SK-N-SH (cell line): ENCODE data around the gene PERM1. TPM values are rescaled to one million over a fixed set of nuclear protein-coding genes. Genes with fewer than 3 reads are reported as not detected.
"Not testable (repeated sequence)": the region's sequence is repeated elsewhere in the genome, so short reads cannot be mapped to it uniquely, and the experiment has no call there.

Experiments
- CTCF ChIA-PET: fragments of 300-600, 350-600 bp; formaldehyde crosslinking; extraction: SDS; loops from one replicate; lab custom pipeline; 2021; lab: Yijun Ruan, JAX
- POLR2A ChIA-PET: fragments of 350-600 bp; sonication (Branson Sonifier 250); formaldehyde crosslinking; extraction: SDS; loops from one replicate; lab custom pipeline; 2020; ENCODE audit warnings: antibody characterized with exemption, inconsistent platforms; lab: Yijun Ruan, JAX
- DNase-seq: peaks from one replicate; pipeline ENCODE4 v3.0.0; 2012
- H2AFZ ChIP-seq: fragments of 200-600 bp; sonication (generic); 2 replicates; pipeline ENCODE4 v1.8.1; 2016; ENCODE audit warnings: antibody characterized with exemption, mild to moderate bottlenecking, low read depth
- H3F3A ChIP-seq: fragments of 200-600 bp; sonication (generic); replicated peaks from 2 replicates; pipeline ENCODE3; 2016; ENCODE audit warnings: antibody characterized with exemption, mild to moderate bottlenecking; ENCODE audit not compliant: insufficient read depth
- H3K27ac ChIP-seq, 2 experiments: fragments of 200-500 bp in 1 of 2; fragments of 200-600 bp in 1 of 2; sonication (Bioruptor generic) in 1 of 2; sonication (generic), shearing (Covaris generic) in 1 of 2; 2 replicates each; pipeline versions ENCODE4 v1.5.1 to v1.6.1; 2014 to 2016; ENCODE audit warnings: low read depth in 2 of 2, inconsistent platforms in 1 of 2, low read length in 1 of 2, mild to moderate bottlenecking in 1 of 2, mixed read lengths in 1 of 2
- H3K27me3 ChIP-seq: fragments of 200-600 bp; sonication (generic), shearing (Covaris generic); 2 replicates; pipeline ENCODE4 v1.6.1; 2016; ENCODE audit warnings: mixed run types; ENCODE audit not compliant: insufficient read depth
- H3K36me3 ChIP-seq, 2 experiments: fragments of 200-500 bp in 1 of 2; fragments of 200-600 bp in 1 of 2; sonication (Bioruptor generic) in 1 of 2; sonication (generic) in 1 of 2; replicated peaks in 1 of 2; 2 replicates each; pipeline versions ENCODE3 to v1.5.1; 2014 to 2016; ENCODE audit warnings: low read length in 1 of 2, mild to moderate bottlenecking in 1 of 2; ENCODE audit not compliant: insufficient read depth in 2 of 2, control insufficient read depth in 1 of 2
- H3K4me1 ChIP-seq, 2 experiments: fragments of 200-500 bp in 1 of 2; fragments of 200-600 bp in 1 of 2; sonication (Bioruptor generic) in 1 of 2; sonication (generic), shearing (Covaris generic) in 1 of 2; 2 replicates each; pipeline versions ENCODE4 v1.5.1 to v1.6.1; 2014 to 2016; ENCODE audit warnings: low read depth in 1 of 2, low read length in 1 of 2, mixed run types in 1 of 2; ENCODE audit not compliant: insufficient read depth in 2 of 2, control insufficient read depth in 1 of 2
- H3K4me2 ChIP-seq: fragments of 200-600 bp; sonication (generic), shearing (Covaris generic); 2 replicates; pipeline ENCODE4 v1.6.1; 2017; ENCODE audit warnings: mixed run types
- H3K4me3 ChIP-seq, 2 experiments: fragments of 200-500 bp in 1 of 2; fragments of 200-600 bp in 1 of 2; sonication (Bioruptor generic) in 1 of 2; sonication (generic), shearing (Covaris generic) in 1 of 2; 2 replicates each; pipeline versions ENCODE4 v1.5.1 to v1.8.1; 2014 to 2016; ENCODE audit warnings: low read depth in 2 of 2, inconsistent platforms in 1 of 2, low read length in 1 of 2, mild to moderate bottlenecking in 1 of 2, mixed read lengths in 1 of 2, moderate library complexity in 1 of 2
- H3K79me2 ChIP-seq: fragments of 200-600 bp; sonication (generic); 2 replicates; pipeline ENCODE4 v1.8.1; 2017; ENCODE audit warnings: mild to moderate bottlenecking; ENCODE audit not compliant: insufficient read depth
- H3K9ac ChIP-seq: fragments of 200-600 bp; sonication (generic); 2 replicates; pipeline ENCODE4 v1.6.1; 2017; ENCODE audit warnings: mixed run types
- H3K9me2 ChIP-seq: fragments of 200-600 bp; sonication (generic); 2 replicates; pipeline ENCODE4 v1.6.1; 2017; ENCODE audit warnings: mixed run types
- H3K9me3 ChIP-seq: fragments of 200-600 bp; sonication (generic); 2 replicates; pipeline ENCODE4 v1.6.1; 2017; ENCODE audit warnings: mixed run types, mild to moderate bottlenecking, moderate library complexity
- H4K20me1 ChIP-seq: fragments of 200-600 bp; sonication (generic); 2 replicates; pipeline ENCODE4 v1.6.1; 2017; ENCODE audit warnings: mild to moderate bottlenecking, mixed run types; ENCODE audit not compliant: insufficient read depth
- EZH2phosphoT487 ChIP-seq: fragments of 200-600 bp; sonication (generic); IDR thresholded peaks from 2 replicates; pipeline ENCODE4 v1.6.1; 2017; ENCODE audit warnings: low read depth, mixed run types, mild to moderate bottlenecking, antibody characterized with exemption, moderate library complexity, borderline replicate concordance
- FOXJ3 ChIP-seq: sonication (generic); formaldehyde crosslinking; IDR thresholded peaks from 2 replicates; pipeline ENCODE4 v1.5.1; 2020; ENCODE audit warnings: mild to moderate bottlenecking, missing genetic modification reagents
- NFIC ChIP-seq: IDR thresholded peaks from 2 replicates; pipeline ENCODE4 v1.4.0; 2012; ENCODE audit warnings: borderline replicate concordance
- PBX3 ChIP-seq: IDR thresholded peaks from 2 replicates; pipeline ENCODE4; 2012
- RAD21 ChIP-seq: IDR thresholded peaks from 2 replicates; pipeline ENCODE4 v1.6.1; 2012; ENCODE audit warnings: mild to moderate bottlenecking, low read length
- RFX5 ChIP-seq: IDR thresholded peaks from 2 replicates; pipeline ENCODE4 v1.6.1; 2012; ENCODE audit warnings: mild to moderate bottlenecking, improper control_type of control experiment, low read length
- TEAD4 ChIP-seq: IDR thresholded peaks from 2 replicates; pipeline ENCODE4 v1.4.0; 2012; ENCODE audit warnings: mild to moderate bottlenecking, borderline replicate concordance; ENCODE audit not compliant: insufficient read depth
- USF2 ChIP-seq: fragments of 150-350 bp; IDR thresholded peaks from 2 replicates; pipeline ENCODE4 v1.6.1; 2017; ENCODE audit warnings: antibody characterized with exemption, low read length, low read depth, borderline replicate concordance
- whole genome bisulfite sequencing: methylation state at CpG from one replicate; pipeline ENCODE4 v1.1.6; 2017; ENCODE audit warnings: low lambda C conversion rate; 5-methylcytosine and 5-hydroxymethylcytosine counted together
- polyA plus RNA-seq, 3 experiments: library from polyadenylated mRNA; depleted of rRNA; stranded (reverse); fragments of >200 nt; gene quantifications; 2 replicates each; pipeline ENCODE4 v1.2.3, GENCODE V29; 2012

The PERM1 gene
- 0.18 and 0.25 TPM in 2 replicates for polyA plus RNA-seq (2012; rRNA removed)
- polyA plus RNA-seq (2012; cell fraction: cytosol; rRNA removed) = 0.13 and 0.18 TPM in 2 replicates
- polyA plus RNA-seq (2012; cell fraction: nucleus; rRNA removed) = 0.73 and 1.4 TPM in 2 replicates

- peaks cover 13% of the 10 kb centered on the region; the same call in 1 of the 2 replicates for H3K27me3 ChIP-seq
- no peak within 1 kb of the TSS for H2AFZ ChIP-seq
- no CpG with 5 or more reads among the region's 28 CpGs for WGBS
- H3K27ac ChIP-seq = no peak within 1 kb of the TSS
- H3K4me3 ChIP-seq = no peak within 1 kb of the TSS
- no peaks in the 10 kb centered on the region for H3K79me2 ChIP-seq
- no peak within 1 kb of the TSS for H3K4me2 ChIP-seq
- H3K4me1 ChIP-seq = peaks cover 0 to 12% of the 10 kb centered on the region in 2 experiments; a peak in 1 of 4 replicates
- TF ChIP-seq RAD21 (no peak), RFX5 (no peak), USF2 (no peak), EZH2phosphoT487 (no peak), FOXJ3 (CRISPR knock-in tag) (no peak), NFIC (no peak), PBX3 (no peak), TEAD4 (no peak)
- DNase-seq = no peak
- H3K9me3 ChIP-seq = no peaks in the 10 kb centered on the region
- H3K9me2 ChIP-seq = no peaks in the 10 kb centered on the region
- CTCF ChIA-PET = interaction anchor here (1.0 to 9.1 kb wide), 11 partner anchors 15 to 310 kb away, joined by 3 to 246 read pairs (median 6); partner anchors contain the start of genes HES4 and ISG15
- H3K36me3 ChIP-seq = no peaks in the 10 kb centered on the region
- no peaks in the 10 kb centered on the region for H3F3A ChIP-seq
- POLR2A ChIA-PET = no interaction called here
- H3K9ac ChIP-seq = no peak within 1 kb of the TSS
- H4K20me1 ChIP-seq = no peaks in the 10 kb centered on the region
These were observed at the start of gene PERM1 for GRCh38 chr1:981955-982558. TSS of gene PERM1 (minus strand) at chr1:982093. CDS start at chr1:981029, 1,064 bp downstream.

- Histone ChIP-seq H3K4me1 (peaks cover 0 to 11% of the 10 kb centered on the region in 2 experiments; a peak in 1 of 4 replicates), H4K20me1 (peaks cover 33% of the 10 kb centered on the region)
- H2AFZ ChIP-seq, DNase-seq, H3K79me2 ChIP-seq, H3K27me3 ChIP-seq, POLR2A ChIA-PET, H3K9ac ChIP-seq, H3K4me2 ChIP-seq, H3K36me3 ChIP-seq, H3F3A ChIP-seq, H3K9me3 ChIP-seq, H3K9me2 ChIP-seq, H3K4me3 ChIP-seq, H3K27ac ChIP-seq: not testable (repeated sequence)
- WGBS = 94% methylated on average over 3 of the region's 7 CpGs
- CTCF ChIA-PET = interaction anchor here (1.4 to 4.5 kb wide), 11 partner anchors 8 to 344 kb away, joined by 3 to 93 read pairs (median 21); partner anchors contain the start of genes AGRN, AURKAIP1, ISG15 and PERM1
These were observed 49.2 kb upstream of the PERM1 start for GRCh38 chr1:1030867-1031658.
